Embryonic facial prominence (tissue), 1 donor: ENCODE data around the gene LHPP.

Experiments
- DNase-seq: peaks from one replicate; pipeline ENCODE4 v3.0.0-alpha.2; 2016; ENCODE audit errors: extremely low spot score

The LHPP gene

GRCh38 chr10:124521429-124521871, 59.8 kb downstream of the LHPP start:
- DNase-seq: no peak

- DNase-seq: no peak
Observed at GRCh38 chr10:124522131-124522932, 60.7 kb downstream of the LHPP start.

GRCh38 chr10:124522933-124523871, 61.6 kb downstream of the LHPP start:
- DNase-seq: no peak

- DNase-seq: no peak
Observed at GRCh38 chr10:124523901-124524300, 62.3 kb downstream of the LHPP start.

GRCh38 chr10:124524991-124525653, 63.5 kb downstream of the LHPP start:
- no peak for DNase-seq

- DNase-seq: no peak
Observed at GRCh38 chr10:124525751-124526600, 64.4 kb downstream of the LHPP start.

GRCh38 chr10:124526621-124527267, 65.1 kb downstream of the LHPP start:
- DNase-seq: no peak

GRCh38 chr10:124527874-124528395, 66.3 kb downstream of the LHPP start:
- no peak for DNase-seq

- no peak for DNase-seq
Observed at GRCh38 chr10:124529661-124530214, 68.1 kb downstream of the LHPP start.

GRCh38 chr10:124530215-124530665, 68.6 kb downstream of the LHPP start:
- peak; percentile 56 for DNase-seq

- DNase-seq: no peak
Observed at GRCh38 chr10:124530816-124531215, 69.2 kb downstream of the LHPP start.

GRCh38 chr10:124532106-124532641, 70.6 kb downstream of the LHPP start:
- DNase-seq: no peak

GRCh38 chr10:124532788-124533187, 71.2 kb downstream of the LHPP start:
- no peak for DNase-seq

- no peak for DNase-seq
Observed at GRCh38 chr10:124533266-124533665, 71.6 kb downstream of the LHPP start.

- DNase-seq: no peak
Observed at GRCh38 chr10:124534231-124534798, 72.7 kb downstream of the LHPP start.

- no peak for DNase-seq
Observed at GRCh38 chr10:124534826-124535601, 73.4 kb downstream of the LHPP start.

- no peak for DNase-seq
Observed at GRCh38 chr10:124535731-124536495, 74.3 kb downstream of the LHPP start.
